Ovary (tissue), 3 donors: Measurements from ENCODE around the gene CCDC177.

Experiments
- CTCF ChIP-seq, 3 donors: fragments of 450-650 bp in 2 of 3; fragments of 200-600 bp in 1 of 3; IDR thresholded peaks; one replicate each; pipeline versions ENCODE4 v1.5.1 to v1.8.0; 2016 to 2022; ENCODE audit warnings: antibody characterized with exemption in 3 of 3, mild to moderate bottlenecking in 1 of 3
- EP300 ChIP-seq: sonication (generic); formaldehyde crosslinking; IDR thresholded peaks from one replicate; pipeline ENCODE4 v1.6.1; 2017; ENCODE audit warnings: antibody characterized with exemption
- POLR2A ChIP-seq: fragments of 450-650 bp; IDR thresholded peaks from one replicate; pipeline ENCODE4 v1.6.1; 2017; ENCODE audit warnings: antibody characterized with exemption, mild to moderate bottlenecking, moderate library complexity
- donor health status: DM: no; HTN: no; CAD: no.

DNA sequence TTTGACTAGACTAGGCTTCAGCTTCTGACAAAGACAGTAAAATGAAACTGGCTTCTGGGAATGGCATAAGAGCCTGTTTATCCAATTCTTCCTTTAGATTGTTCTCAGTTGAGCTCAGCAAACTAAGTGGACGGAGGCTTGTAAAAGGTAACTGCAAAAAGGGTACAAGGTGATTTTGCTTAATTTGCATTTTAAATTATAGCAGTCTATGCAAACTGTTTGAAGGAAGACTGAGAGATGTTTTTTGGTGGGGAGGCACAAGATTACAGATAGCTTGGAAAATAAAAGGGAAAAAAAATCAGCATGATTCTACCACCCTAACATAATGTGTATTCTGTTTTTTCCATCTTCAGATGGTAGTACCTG is 41.7 kb upstream of the CCDC177 start:
- TF ChIP-seq EP300: no peak
- no peak for TF ChIP-seq CTCF (IDR thresholded peaks at IDR 0.05)
- TF ChIP-seq POLR2A: no peak
